ENCODE measurements around the gene WDR20.

GRCh38 chr14:102154821-102155549 lies 15.3 kb downstream of the WDR20 start:
- TF ChIP-seq USF2 (IDR thresholded peaks at IDR 0.05; ENCODE audit: low read depth, low read length) = peak; percentile 47; the same call in 1 of the 2 replicates
- TF ChIP-seq CTCF (conservative IDR thresholded peaks at IDR 0.05; ENCODE audit: low read depth, low read length) = no peak
- TF ChIP-seq POLR2A (IDR thresholded peaks at IDR 0.05; ENCODE audit: low read depth, low read length) = no peak
- no peak for TF ChIP-seq SMC3 (IDR thresholded peaks at IDR 0.05; ENCODE audit: low read depth, low read length)
- TF ChIP-seq MXI1 (IDR thresholded peaks at IDR 0.05; ENCODE audit: borderline replicate concordance, low read depth, low read length) = no peak
- TF ChIP-seq BHLHE40 (IDR thresholded peaks at IDR 0.05; ENCODE audit: low read depth, low read length) = peak; percentile 49; the same call in 1 of the 2 replicates
